Measurements from ENCODE around the gene SLC48A1. TPM values are rescaled to one million over a fixed set of nuclear protein-coding genes. Genes with fewer than 3 reads are reported as not detected.

The SLC48A1 gene
- total RNA-seq, result 11.6 and 13.0 TPM in 2 replicates
- long read RNA-seq, partial matches to known transcripts, result 0 of 5 reads
- long read RNA-seq, other reads (novel, unspliced or antisense), result 1 of 5 reads

DNA sequence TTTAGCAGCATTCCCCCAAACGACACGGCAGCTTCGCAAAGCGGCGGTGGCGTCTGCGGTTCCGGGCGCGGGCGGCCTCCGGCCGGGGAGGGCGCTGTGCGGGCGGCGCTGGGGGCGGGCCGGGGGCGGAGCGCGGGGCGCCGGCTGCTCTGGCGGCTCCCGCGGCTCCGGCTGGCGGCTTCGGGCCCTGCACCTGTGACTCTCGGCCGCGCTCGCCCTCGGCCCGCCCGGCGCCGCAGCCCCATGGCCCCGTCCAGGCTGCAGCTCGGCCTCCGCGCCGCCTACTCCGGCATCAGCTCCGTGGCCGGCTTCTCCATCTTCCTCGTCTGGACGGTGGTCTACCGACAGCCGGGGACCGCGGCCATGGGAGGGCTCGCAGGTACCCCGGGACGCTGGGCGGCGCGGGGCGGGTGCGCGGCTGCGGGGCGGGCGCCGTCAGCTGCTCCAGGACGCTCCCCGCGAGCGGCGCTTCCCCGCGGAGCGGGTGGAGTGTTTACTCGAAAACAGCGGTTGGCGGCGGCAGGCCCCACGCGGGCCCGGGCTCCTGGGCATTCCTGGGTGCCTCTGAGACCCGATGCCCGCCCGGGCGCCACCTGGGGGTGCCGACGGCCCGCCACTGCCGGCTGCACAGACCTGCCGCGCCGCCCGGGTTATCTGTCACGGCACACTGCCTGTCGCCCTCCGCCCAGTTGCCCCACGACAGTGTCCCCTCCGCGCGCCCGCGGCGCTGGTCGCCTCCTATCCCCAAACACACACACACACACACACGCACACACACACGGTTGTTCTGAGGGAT is at the start of gene SLC48A1:
TSS of gene SLC48A1 (plus strand) at position 177 of the 796 bp plus-strand sequence. CDS start at position 244, 67 bp downstream.
- H3K27me3 Mint-ChIP-seq (ENCODE audit: low read depth), result peaks cover 15% of the 10 kb centered on the region
- peak within 1 kb of the TSS; percentile 93 for H3K4me3 Mint-ChIP-seq
- TF ChIP-seq, protein P1, sequence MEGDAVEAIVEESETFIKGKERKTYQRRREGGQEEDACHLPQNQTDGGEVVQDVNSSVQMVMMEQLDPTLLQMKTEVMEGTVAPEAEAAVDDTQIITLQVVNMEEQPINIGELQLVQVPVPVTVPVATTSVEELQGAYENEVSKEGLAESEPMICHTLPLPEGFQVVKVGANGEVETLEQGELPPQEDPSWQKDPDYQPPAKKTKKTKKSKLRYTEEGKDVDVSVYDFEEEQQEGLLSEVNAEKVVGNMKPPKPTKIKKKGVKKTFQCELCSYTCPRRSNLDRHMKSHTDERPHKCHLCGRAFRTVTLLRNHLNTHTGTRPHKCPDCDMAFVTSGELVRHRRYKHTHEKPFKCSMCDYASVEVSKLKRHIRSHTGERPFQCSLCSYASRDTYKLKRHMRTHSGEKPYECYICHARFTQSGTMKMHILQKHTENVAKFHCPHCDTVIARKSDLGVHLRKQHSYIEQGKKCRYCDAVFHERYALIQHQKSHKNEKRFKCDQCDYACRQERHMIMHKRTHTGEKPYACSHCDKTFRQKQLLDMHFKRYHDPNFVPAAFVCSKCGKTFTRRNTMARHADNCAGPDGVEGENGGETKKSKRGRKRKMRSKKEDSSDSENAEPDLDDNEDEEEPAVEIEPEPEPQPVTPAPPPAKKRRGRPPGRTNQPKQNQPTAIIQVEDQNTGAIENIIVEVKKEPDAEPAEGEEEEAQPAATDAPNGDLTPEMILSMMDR (conservative IDR thresholded peaks at IDR 0.05), result peak; percentile 45
- no peaks in the 10 kb centered on the region for H3K36me3 Mint-ChIP-seq (ENCODE audit: low read depth)
- peak; percentile 70 for DNase-seq (ENCODE audit: low read depth, low spot score)
- H3K9me3 Mint-ChIP-seq, result no peaks in the 10 kb centered on the region
- H3K4me1 Mint-ChIP-seq, result peaks cover 42% of the 10 kb centered on the region
- H3K27ac Mint-ChIP-seq (ENCODE audit: unreplicated experiment), result peak within 1 kb of the TSS; percentile 88

DNA sequence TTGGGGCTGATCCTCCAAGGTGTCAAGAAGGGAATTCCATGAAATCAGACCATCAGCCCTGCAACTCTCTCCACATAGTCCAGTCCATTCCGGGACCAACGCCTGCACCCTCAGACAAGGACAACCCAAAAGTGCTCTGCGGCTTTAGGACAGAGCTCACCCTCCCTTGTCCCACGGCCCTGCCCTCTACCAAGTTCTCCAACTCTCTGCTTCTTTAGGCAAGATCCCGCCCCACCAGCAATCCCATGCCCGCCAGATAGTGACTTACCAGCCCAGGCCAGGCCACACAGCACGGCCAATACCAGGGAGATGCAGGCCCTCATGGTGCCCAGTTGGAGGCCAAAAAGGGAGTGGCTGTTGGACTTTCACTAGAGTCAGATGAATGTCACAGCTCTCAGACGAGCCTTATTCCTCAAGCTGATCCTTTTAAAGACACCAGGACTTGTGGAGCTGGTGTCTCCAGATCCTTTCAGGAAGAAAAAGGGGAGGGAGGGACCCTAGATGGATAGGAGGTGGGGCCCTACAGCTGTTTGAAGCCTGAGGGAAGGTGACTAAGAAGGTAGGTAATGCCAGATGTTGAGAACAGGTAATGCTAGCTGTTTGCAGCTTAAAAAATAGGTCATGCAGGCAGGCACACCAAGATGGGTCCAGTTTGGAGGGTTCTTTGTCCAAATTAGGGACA is 47.8 kb upstream of the SLC48A1 start, which contains the start of gene ENDOU:
TSS of gene ENDOU (minus strand) at position 400 of the 682 bp plus-strand sequence. CDS start at position 323, 77 bp downstream.
- no peak for DNase-seq (ENCODE audit: low read depth, low spot score)
- peak within 1 kb of the TSS; percentile 23 for H3K27ac Mint-ChIP-seq (ENCODE audit: unreplicated experiment)

DNA sequence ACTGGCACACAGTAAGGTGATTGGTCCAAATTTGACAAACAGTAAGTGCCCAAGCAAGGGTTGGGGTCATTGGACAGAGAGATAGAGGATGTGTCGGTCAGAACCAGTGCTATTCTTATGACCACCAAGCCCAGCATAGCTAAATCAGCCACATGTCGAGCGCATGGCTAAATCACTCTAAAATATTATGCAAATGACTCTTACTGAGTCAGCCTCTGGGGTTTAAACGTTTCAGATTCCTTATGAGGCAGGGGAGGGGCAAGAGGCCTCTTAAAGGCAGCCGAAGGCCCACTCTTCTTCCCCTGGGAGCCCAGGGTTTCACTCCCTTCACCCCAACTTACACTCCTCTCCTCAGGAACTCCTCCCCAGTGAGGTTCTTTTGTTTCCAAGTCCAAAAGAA is 47.1 kb upstream of the SLC48A1 start:
- peaks cover 24% of the 10 kb centered on the region for H3K4me1 Mint-ChIP-seq

More for the DNA sequence above, 47.8 kb upstream of the SLC48A1 start, which contains the start of gene ENDOU:
- Mint-ChIP-seq H3K9me3 (no peaks in the 10 kb centered on the region), H3K27me3 (ENCODE audit: low read depth) (no peaks in the 10 kb centered on the region), H3K36me3 (ENCODE audit: low read depth) (no peaks in the 10 kb centered on the region), H3K4me1 (peaks cover 23% of the 10 kb centered on the region), H3K4me3 (no peak within 1 kb of the TSS)
- TF ChIP-seq, protein P1 (conservative IDR thresholded peaks at IDR 0.05), result no peak

DNA sequence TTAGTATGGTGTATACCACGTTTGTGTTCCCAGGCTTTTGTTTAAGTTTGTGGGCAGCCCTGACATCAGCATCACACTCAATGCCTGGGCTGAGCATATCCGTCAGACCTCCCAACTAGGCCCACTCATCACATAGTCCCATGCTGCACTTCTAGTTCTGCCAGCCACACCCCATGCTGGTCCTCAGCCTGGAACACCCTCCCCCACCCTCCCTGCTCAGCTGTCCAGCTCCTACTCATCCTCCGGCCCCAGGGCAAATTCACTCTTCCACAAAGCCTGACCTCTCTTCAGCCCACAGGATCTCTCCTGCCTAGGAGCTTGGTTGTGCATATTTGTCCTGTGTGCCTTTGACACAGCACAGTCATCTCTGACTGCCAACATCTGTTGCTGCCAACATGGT is 43.8 kb upstream of the SLC48A1 start:
- Mint-ChIP-seq H3K4me3 (no peak overlapping the region), H3K4me1 (peaks cover 15% of the 10 kb centered on the region), H3K36me3 (ENCODE audit: low read depth) (no peaks in the 10 kb centered on the region), H3K27me3 (ENCODE audit: low read depth) (no peaks in the 10 kb centered on the region), H3K9me3 (no peaks in the 10 kb centered on the region), H3K27ac (ENCODE audit: unreplicated experiment) (no peak overlapping the region)
- no peak for DNase-seq (ENCODE audit: low read depth, low spot score)
- TF ChIP-seq, protein P1 (conservative IDR thresholded peaks at IDR 0.05), result no peak

More for the DNA sequence above, 47.1 kb upstream of the SLC48A1 start:
- H3K27me3 Mint-ChIP-seq (ENCODE audit: low read depth), result no peaks in the 10 kb centered on the region
- no peak overlapping the region for H3K4me3 Mint-ChIP-seq
- H3K9me3 Mint-ChIP-seq, result no peaks in the 10 kb centered on the region
- H3K36me3 Mint-ChIP-seq (ENCODE audit: low read depth), result no peaks in the 10 kb centered on the region
- DNase-seq (ENCODE audit: low read depth, low spot score), result no peak
- TF ChIP-seq, protein P1 (conservative IDR thresholded peaks at IDR 0.05), result no peak
- H3K27ac Mint-ChIP-seq (ENCODE audit: unreplicated experiment), result no peak overlapping the region

DNA sequence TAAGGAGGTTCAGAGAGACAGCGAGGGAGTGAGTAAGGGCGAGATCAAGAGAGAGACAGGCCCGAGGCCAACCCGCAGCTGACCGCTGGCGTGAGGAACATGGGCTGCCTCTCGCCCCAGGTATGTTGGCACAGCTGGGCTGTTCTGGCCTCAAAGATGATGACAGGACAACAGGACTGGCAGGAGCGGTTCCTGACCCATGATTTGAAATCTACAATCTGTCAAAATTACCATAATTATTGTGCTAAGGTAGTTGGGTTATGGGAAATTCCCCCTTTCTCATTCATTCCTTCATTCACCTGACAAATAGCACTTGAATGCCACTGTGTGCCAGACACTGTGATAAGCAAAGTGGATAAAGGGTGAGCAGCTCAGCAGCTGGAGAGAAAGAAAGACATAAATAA is 42.7 kb upstream of the SLC48A1 start:
- no peak for DNase-seq (ENCODE audit: low read depth, low spot score)
- Mint-ChIP-seq H3K27ac (ENCODE audit: unreplicated experiment) (no peak overlapping the region), H3K9me3 (no peaks in the 10 kb centered on the region)

More for the DNA sequence above, 42.7 kb upstream of the SLC48A1 start:
- Mint-ChIP-seq H3K4me3 (no peak overlapping the region), H3K36me3 (ENCODE audit: low read depth) (no peaks in the 10 kb centered on the region), H3K4me1 (peaks cover 25% of the 10 kb centered on the region), H3K27me3 (ENCODE audit: low read depth) (no peaks in the 10 kb centered on the region)
- TF ChIP-seq, protein P1 (conservative IDR thresholded peaks at IDR 0.05), result no peak
